Smooth muscle cell (in vitro differentiated cells): Measurements from ENCODE around the gene ST8SIA5. TPM values are rescaled to one million over a fixed set of nuclear protein-coding genes. Genes with fewer than 3 reads are reported as not detected.

ENCODE experiments used
- DNase-seq: peaks from one replicate; lab custom pipeline; 2025; ENCODE audit not compliant: unreplicated experiment; lab: John Stamatoyannopoulos, UW
- H2AFZ ChIP-seq: fragments of 200-600 bp; sonication (generic); 2 replicates; pipeline ENCODE4 v1.6.0; 2016; ENCODE audit warnings: antibody characterized with exemption, low read depth, mild to moderate bottlenecking
- H3F3A ChIP-seq: fragments of 200-600 bp; sonication (generic); 2 replicates; pipeline ENCODE4 v1.6.0; 2017; ENCODE audit warnings: antibody characterized with exemption, low read depth
- H3K27ac ChIP-seq: fragments of 200-600 bp; sonication (generic); 2 replicates; pipeline ENCODE4 v1.5.1; 2016; ENCODE audit warnings: low read depth, mild to moderate bottlenecking
- H3K27me3 ChIP-seq: fragments of 200-600 bp; sonication (generic); 2 replicates; pipeline ENCODE4 v1.6.1; 2016; ENCODE audit warnings: low read depth, mild to moderate bottlenecking
- H3K36me3 ChIP-seq: fragments of 200-600 bp; sonication (generic); 2 replicates; pipeline ENCODE4 v1.5.1; 2016; ENCODE audit warnings: low read depth
- H3K4me1 ChIP-seq: fragments of 200-600 bp; sonication (generic); 2 replicates; pipeline ENCODE4 v1.5.1; 2016; ENCODE audit warnings: low read depth
- H3K4me2 ChIP-seq: fragments of 200-600 bp; sonication (generic); 2 replicates; pipeline ENCODE4 v1.6.0; 2016; ENCODE audit warnings: mild to moderate bottlenecking
- H3K4me3 ChIP-seq: fragments of 200-600 bp; sonication (generic); 2 replicates; pipeline ENCODE4 v1.5.1; 2016; ENCODE audit warnings: mild to moderate bottlenecking
- H3K79me2 ChIP-seq: fragments of 200-600 bp; sonication (generic); 2 replicates; pipeline ENCODE4 v1.6.0; 2016; ENCODE audit warnings: low read depth, mild to moderate bottlenecking
- H3K9ac ChIP-seq: fragments of 200-600 bp; sonication (generic); 2 replicates; pipeline ENCODE4 v1.6.0; 2016; ENCODE audit warnings: low read depth
- H3K9me3 ChIP-seq: fragments of 200-600 bp; sonication (generic); replicated peaks from 2 replicates; pipeline ENCODE4 v1.5.1; 2016; ENCODE audit warnings: low read depth
- H4K20me1 ChIP-seq: fragments of 200-600 bp; sonication (generic); 2 replicates; pipeline ENCODE4 v1.6.0; 2016; ENCODE audit warnings: low read depth
- WGBS: methylation state at CpG from one replicate; pipeline ENCODE4 v1.1.7; 2016; ENCODE audit warnings: low lambda C conversion rate; 5-methylcytosine and 5-hydroxymethylcytosine counted together
- polyA plus RNA-seq: library from polyadenylated mRNA; unstranded; fragments of >200 nt; fragmentation: Nextera tagmentation; extraction: Ambion mirVana; gene quantifications from 2 replicates; pipeline ENCODE4 v1.2.1, GENCODE V29; 2016
- total RNA-seq: library from RNA; depleted of rRNA; stranded (reverse); fragments of >200 nt; gene quantifications from 2 replicates; pipeline ENCODE4 v1.2.3, GENCODE V29; 2014
- TF ChIP-seq, protein P1 (sequence below): fragments of 200-600 bp; sonication (generic); IDR thresholded peaks from 2 replicates; pipeline ENCODE4 v1.5.1; 2017; ENCODE audit warnings: borderline replicate concordance, mild to moderate bottlenecking, antibody characterized with exemption; ENCODE audit not compliant: insufficient read depth, poor library complexity, severe bottlenecking

Gene ST8SIA5
- total and polyA plus RNA-seq, 2 experiments from 2014 or later = 0.22 TPM; not detected in 1

DNA sequence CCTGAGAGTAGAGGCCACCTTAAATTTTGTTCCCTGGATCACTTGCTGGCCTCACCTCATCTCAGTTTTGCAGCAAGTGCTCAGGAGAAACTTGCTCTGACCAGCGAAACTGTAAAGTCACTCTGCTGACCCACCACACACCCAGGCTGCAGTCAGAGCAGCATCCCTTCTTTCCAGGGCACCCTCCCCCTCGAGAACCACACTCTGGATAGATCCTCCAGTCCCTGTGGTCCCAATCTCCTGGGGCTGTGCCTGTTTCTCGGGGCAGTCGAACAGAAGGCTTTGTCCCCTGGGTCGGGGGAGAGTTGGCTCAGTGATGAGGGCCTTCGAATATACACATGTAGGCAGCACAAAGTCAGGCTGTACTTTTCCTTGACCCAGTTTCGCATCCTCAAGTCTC is 18.4 kb downstream of the ST8SIA5 start:
- WGBS = 88% methylated on average over 7 of the region's 7 CpGs
- no peaks in the 10 kb centered on the region for H3F3A ChIP-seq
- no peak overlapping the region for H3K4me2 ChIP-seq
- H3K9me3 ChIP-seq = no peaks in the 10 kb centered on the region
- H3K79me2 ChIP-seq = no peaks in the 10 kb centered on the region
- H3K27ac ChIP-seq = no peak overlapping the region
- H3K36me3 ChIP-seq = no peaks in the 10 kb centered on the region
- TF ChIP-seq, protein P1, sequence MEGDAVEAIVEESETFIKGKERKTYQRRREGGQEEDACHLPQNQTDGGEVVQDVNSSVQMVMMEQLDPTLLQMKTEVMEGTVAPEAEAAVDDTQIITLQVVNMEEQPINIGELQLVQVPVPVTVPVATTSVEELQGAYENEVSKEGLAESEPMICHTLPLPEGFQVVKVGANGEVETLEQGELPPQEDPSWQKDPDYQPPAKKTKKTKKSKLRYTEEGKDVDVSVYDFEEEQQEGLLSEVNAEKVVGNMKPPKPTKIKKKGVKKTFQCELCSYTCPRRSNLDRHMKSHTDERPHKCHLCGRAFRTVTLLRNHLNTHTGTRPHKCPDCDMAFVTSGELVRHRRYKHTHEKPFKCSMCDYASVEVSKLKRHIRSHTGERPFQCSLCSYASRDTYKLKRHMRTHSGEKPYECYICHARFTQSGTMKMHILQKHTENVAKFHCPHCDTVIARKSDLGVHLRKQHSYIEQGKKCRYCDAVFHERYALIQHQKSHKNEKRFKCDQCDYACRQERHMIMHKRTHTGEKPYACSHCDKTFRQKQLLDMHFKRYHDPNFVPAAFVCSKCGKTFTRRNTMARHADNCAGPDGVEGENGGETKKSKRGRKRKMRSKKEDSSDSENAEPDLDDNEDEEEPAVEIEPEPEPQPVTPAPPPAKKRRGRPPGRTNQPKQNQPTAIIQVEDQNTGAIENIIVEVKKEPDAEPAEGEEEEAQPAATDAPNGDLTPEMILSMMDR = no peak
- no peak overlapping the region for H2AFZ ChIP-seq
- no peak for DNase-seq
- H3K27me3 ChIP-seq = peaks cover 4% of the 10 kb centered on the region
- H3K9ac ChIP-seq = no peak overlapping the region
- no peaks in the 10 kb centered on the region for H4K20me1 ChIP-seq
- H3K4me1 ChIP-seq = no peaks in the 10 kb centered on the region
- H3K4me3 ChIP-seq = no peak overlapping the region

DNA sequence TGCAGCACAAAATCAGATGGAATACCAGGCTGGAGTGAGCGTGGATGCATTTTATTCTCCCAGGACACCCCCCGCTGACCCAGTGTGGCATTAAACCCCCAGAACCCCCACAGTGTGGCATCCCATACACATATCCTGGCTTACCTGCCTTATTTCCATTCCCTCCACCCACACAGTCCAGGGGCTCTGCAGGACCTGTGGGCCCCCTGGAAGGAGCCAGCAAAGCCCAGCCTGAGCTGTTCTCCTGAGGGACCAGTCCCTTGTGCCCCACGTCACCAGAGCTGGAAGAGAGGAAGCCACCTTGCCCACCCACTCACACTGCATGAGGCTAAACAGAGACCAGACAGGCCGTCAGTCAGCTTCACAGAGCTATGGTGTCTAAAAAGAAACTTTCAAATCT is 20.1 kb downstream of the ST8SIA5 start:
- no peaks in the 10 kb centered on the region for H3K9me3 ChIP-seq
- no peaks in the 10 kb centered on the region for H3K36me3 ChIP-seq
- no peak overlapping the region for H3K9ac ChIP-seq
- no peaks in the 10 kb centered on the region for H3K79me2 ChIP-seq
- no peaks in the 10 kb centered on the region for H4K20me1 ChIP-seq
- TF ChIP-seq, protein P1 = no peak
- no peak for DNase-seq
- no peaks in the 10 kb centered on the region for H3K4me1 ChIP-seq
- H3F3A ChIP-seq = no peaks in the 10 kb centered on the region
- H2AFZ ChIP-seq = no peak overlapping the region
- no peak overlapping the region for H3K4me3 ChIP-seq
- H3K27me3 ChIP-seq = no peaks in the 10 kb centered on the region
- no peak overlapping the region for H3K27ac ChIP-seq
- 91% methylated on average over 4 of the region's 4 CpGs for WGBS
- no peak overlapping the region for H3K4me2 ChIP-seq

DNA sequence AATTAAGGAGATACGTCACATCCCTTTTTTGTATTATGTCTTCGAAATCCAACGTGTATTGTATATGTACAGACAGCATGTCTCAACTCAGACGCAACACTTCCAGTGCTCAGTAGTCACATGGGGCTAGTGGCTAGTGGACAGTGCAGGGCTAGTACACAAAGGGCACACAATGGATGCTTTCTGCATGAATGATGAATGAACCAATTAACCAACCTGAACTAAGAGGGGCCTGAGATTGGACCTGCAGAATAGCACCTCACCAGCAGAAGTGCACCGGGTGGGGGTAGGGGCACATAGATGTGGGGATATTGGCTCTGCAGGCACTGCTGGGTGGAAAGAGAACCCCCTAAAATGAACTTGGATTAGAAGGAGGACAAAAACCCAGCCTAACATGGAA is 20.7 kb downstream of the ST8SIA5 start:
- WGBS = 74% methylated on average over 5 of the region's 5 CpGs
- no peaks in the 10 kb centered on the region for H3K36me3 ChIP-seq
- no peak overlapping the region for H3K4me2 ChIP-seq
- H3F3A ChIP-seq = no peaks in the 10 kb centered on the region
- TF ChIP-seq, protein P1 = no peak
- H3K27me3 ChIP-seq = no peaks in the 10 kb centered on the region
- H3K27ac ChIP-seq = no peak overlapping the region
- no peak overlapping the region for H3K9ac ChIP-seq
- no peak for DNase-seq
- no peaks in the 10 kb centered on the region for H3K9me3 ChIP-seq
- H3K4me3 ChIP-seq = no peak overlapping the region
- H4K20me1 ChIP-seq = no peaks in the 10 kb centered on the region
- no peaks in the 10 kb centered on the region for H3K4me1 ChIP-seq
- H2AFZ ChIP-seq = no peak overlapping the region
- no peaks in the 10 kb centered on the region for H3K79me2 ChIP-seq

DNA sequence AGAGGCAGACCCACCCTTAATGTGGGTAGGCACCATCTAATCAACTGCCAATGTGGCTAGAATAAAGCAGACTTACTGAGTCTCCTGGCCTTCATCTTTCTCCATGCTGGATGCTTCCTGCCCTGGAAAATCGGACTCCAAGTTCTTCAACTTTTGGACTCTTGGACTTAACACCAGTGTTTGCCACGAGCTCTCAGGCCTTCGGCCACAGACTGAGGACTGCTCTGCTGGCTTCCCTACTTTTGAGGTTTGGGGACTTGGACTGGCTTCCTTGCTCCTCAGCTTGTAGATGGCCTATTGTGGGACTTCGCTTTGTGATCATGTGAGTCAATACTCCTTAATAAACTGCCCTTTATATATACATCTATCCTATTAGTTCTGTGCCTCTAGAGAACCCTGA is 21.9 kb downstream of the ST8SIA5 start:
- no peaks in the 10 kb centered on the region for H3F3A ChIP-seq
- H3K27me3 ChIP-seq = no peaks in the 10 kb centered on the region
- no peaks in the 10 kb centered on the region for H4K20me1 ChIP-seq
- no peak overlapping the region for H2AFZ ChIP-seq
- no peaks in the 10 kb centered on the region for H3K4me1 ChIP-seq
- no peaks in the 10 kb centered on the region for H3K9me3 ChIP-seq
- H3K9ac ChIP-seq = no peak overlapping the region
- DNase-seq = no peak
- H3K4me2 ChIP-seq = no peak overlapping the region
- no peak overlapping the region for H3K27ac ChIP-seq
- H3K79me2 ChIP-seq = no peaks in the 10 kb centered on the region
- H3K36me3 ChIP-seq = no peaks in the 10 kb centered on the region
- H3K4me3 ChIP-seq = no peak overlapping the region
- TF ChIP-seq, protein P1 = no peak
- WGBS = 93% methylated on average over 4 of the region's 4 CpGs
